Activated CD8-positive, alpha-beta T cell treated with anti-CD3 and anti-CD28 coated beads, Interleukin-2, amount 10 ng/mL, durations not matched to agents 7 days and 5 days (primary cell): ENCODE measurements around the gene CFL1. TPM values are rescaled to one million over a fixed set of nuclear protein-coding genes. Genes with fewer than 3 reads are reported as not detected.

Experiments used
- ATAC-seq: fragments of 150-1000 bp; cut with Tn5 transposase; one replicate; pipeline ENCODE4 v1.10.0; 2021; ENCODE audit warnings: moderate library complexity
- CTCF ChIA-PET: fragments of 350-600 bp; sonication (Branson Sonifier 250); formaldehyde crosslinking; loops from one replicate; lab custom pipeline; 2021; ENCODE audit warnings: antibody characterized with exemption; lab: Charles Lee
- POLR2A ChIA-PET: fragments of 350-600 bp; sonication (Branson Sonifier 250); formaldehyde crosslinking; loops from one replicate; lab custom pipeline; 2021; ENCODE audit warnings: antibody characterized with exemption; lab: Charles Lee
- DNase-seq: peaks from one replicate; pipeline ENCODE4 v3.0.0-alpha.2; 2020
- H3K27ac Mint-ChIP-seq: one replicate; pipeline ENCODE4 v1.8.0; 2021; ENCODE audit warnings: mild to moderate bottlenecking, mixed read lengths
- H3K27me3 Mint-ChIP-seq: one replicate; pipeline ENCODE4 v1.8.0; 2021; ENCODE audit warnings: low read depth, mixed read lengths
- H3K36me3 Mint-ChIP-seq: one replicate; pipeline ENCODE4 v1.8.0; 2021; ENCODE audit warnings: low read depth, mixed read lengths
- H3K4me1 Mint-ChIP-seq: one replicate; pipeline ENCODE4 v1.8.0; 2021; ENCODE audit warnings: low read depth, mixed read lengths
- H3K4me3 Mint-ChIP-seq: one replicate; pipeline ENCODE4 v1.8.0; 2021; ENCODE audit warnings: mild to moderate bottlenecking, mixed read lengths
- H3K9me3 Mint-ChIP-seq: one replicate; pipeline ENCODE4 v1.8.0; 2022; ENCODE audit warnings: mixed read lengths; ENCODE audit not compliant: insufficient read depth
- total RNA-seq, 2 experiments: library from RNA; stranded (reverse); gene quantifications; one replicate each; pipeline ENCODE4 v1.2.3, GENCODE V29; 2021

Gene CFL1
- 1,000 to 10,000 TPM; 2,110 to 2,145 TPM for total RNA-seq

DNA sequence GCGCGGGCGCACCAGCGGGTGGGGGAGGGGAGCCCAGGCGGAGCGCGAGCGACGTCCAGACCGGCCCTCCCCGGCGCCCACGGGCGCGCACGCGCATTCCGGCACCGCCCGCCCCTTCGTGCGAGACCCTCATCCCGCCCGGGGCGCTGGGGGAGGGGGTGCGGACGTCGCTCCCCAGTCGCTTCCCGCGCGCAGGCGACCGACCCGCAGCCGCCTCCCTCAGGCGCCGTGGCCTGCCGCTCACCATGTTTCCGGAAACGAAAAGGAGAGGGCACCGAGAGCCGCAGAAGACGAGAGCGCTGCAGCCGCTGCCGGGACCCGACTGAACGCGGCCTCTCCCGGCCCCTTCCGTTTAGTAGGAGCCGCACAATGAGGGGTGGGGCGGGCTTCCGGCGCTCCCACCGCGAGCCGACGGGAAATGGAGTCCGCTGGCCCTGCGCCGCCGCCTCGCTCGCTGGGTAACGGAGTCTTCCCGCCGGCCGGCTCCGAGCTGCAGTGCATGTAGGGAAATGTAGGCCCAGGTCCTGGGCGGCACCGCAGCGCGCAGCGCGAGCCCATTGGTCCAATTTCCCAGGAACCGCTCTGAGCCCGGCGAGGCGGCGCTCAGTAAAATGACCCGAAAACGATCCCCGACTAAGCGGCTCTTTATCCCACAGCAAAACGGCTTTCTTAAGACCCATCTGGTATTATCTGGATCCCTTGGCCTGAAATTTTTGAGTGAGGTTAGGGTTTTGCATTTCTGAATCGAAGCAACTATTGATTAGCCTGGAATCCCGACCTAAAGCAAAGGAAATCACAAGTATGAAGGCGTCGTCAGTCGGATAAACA, at the start of gene CFL1:
Gene CFL1 (minus strand): TSS at position 328 of the 828 bp plus-strand sequence. CDS start 81 bp downstream, at position 247.
- ChIA-PET POLR2A (interaction anchor here (0.5 to 15.9 kb wide), 17 partner anchors 9 to 303 kb away, joined by 3 to 305 read pairs (median 5); partner anchors contain the start of genes AP5B1, BANF1, CCDC85B and CTSW), CTCF (interaction anchor here (1.0 to 18.4 kb wide), 7 partner anchors 9 to 131 kb away, joined by 3 to 584 read pairs (median 13); partner anchors contain the start of genes CCDC85B, CTSW and FIBP)
- no peaks in the 10 kb centered on the region for H3K9me3 Mint-ChIP-seq
- H3K36me3 Mint-ChIP-seq: peaks cover 69% of the 10 kb centered on the region
- H3K4me1 Mint-ChIP-seq: peaks cover 70% of the 10 kb centered on the region
- H3K4me3 Mint-ChIP-seq: peak within 1 kb of the TSS; percentile 95
- peak within 1 kb of the TSS; percentile 97 for H3K27ac Mint-ChIP-seq
- H3K27me3 Mint-ChIP-seq: no peaks in the 10 kb centered on the region
- peak; percentile 99 for DNase-seq
- ATAC-seq: peak; percentile 64

DNA sequence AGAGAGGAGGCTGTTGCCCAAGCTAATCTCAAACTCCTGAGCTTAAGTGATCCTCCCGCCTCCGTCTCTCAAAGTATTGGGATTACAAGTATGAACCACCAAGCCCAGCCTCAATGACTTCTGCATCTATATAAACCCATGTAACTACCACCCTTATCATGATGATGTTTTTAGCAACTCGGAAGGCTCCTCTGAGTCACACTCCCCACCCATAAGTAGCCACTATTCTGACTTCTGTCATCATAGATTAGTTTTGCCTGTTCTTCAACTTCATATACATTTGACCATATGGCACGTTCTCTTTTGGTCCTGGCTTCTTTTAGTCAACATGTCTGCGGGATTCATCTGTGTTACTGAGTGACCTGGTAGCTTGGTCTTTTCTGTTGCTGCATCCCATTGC, 48.6 kb upstream of the CFL1 start:
- DNase-seq: no peak
- H3K4me1 Mint-ChIP-seq: peaks cover 23% of the 10 kb centered on the region
- CTCF ChIA-PET: interaction anchor here (1.2 to 2.8 kb wide), 5 partner anchors 16 to 127 kb away, joined by 3 to 10 read pairs (median 6); partner anchors contain the start of genes CCDC85B and FIBP
- H3K36me3 Mint-ChIP-seq: no peaks in the 10 kb centered on the region
- ATAC-seq: no peak
- H3K27ac Mint-ChIP-seq: no peak overlapping the region
- no peak overlapping the region for H3K4me3 Mint-ChIP-seq
- H3K27me3 Mint-ChIP-seq: peaks cover 4% of the 10 kb centered on the region
- POLR2A ChIA-PET: interaction anchor here (1.1 kb wide), 1 partner anchor 16 kb away, joined by 3 read pairs; no protein-coding TSS in a partner anchor
- no peaks in the 10 kb centered on the region for H3K9me3 Mint-ChIP-seq

DNA sequence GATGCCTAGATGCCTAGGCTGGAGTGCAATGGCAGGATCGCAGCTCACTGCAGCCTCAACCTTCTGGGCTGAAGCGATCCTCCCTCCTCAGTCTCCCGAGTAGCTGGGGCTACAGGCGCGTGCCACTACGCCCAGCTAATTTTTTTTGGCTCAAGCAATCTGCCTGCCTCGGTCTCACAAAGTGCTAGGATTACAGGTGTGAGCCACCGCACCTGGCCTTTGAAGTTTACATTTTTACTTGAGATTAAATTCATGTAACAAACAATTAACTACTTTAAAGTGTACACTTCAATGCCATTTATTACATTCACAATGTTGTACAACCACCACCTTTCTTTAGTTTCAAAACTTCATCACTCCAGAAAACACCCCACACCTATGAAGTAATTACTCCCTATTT, 45.7 kb upstream of the CFL1 start:
- H3K27ac Mint-ChIP-seq: no peak overlapping the region

DNA sequence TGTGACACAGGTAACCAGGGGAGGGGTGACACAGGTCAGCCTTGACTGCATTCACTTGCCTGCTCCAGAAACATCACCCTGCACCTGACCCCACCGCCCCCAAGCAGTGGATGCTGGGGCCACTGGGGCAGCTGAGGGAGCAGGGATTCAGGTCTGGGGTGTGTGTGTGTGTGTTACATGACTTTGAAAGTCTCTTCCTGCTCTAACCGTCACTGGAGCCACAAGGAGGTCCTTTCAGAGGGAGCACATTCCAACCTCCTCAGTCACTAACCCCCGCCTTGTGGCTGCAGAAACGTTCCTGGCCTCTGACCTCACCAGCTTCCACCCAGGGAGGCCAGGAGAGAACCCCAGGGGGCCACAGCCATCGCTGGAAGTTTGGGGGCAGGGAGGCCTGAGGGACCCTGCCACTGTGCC, 45.1 kb upstream of the CFL1 start:
- H3K4me1 Mint-ChIP-seq: peaks cover 35% of the 10 kb centered on the region
- DNase-seq: no peak
- peak overlapping the region; percentile 46 for H3K27ac Mint-ChIP-seq
- peaks cover 4% of the 10 kb centered on the region for H3K27me3 Mint-ChIP-seq
- ChIA-PET CTCF (interaction anchor here (1.0 to 3.7 kb wide), 2 partner anchors 13 to 19 kb away, joined by 3 to 25 read pairs; partner anchors contain the start of gene CCDC85B), POLR2A (interaction anchor here (1.0 to 6.5 kb wide), 2 partner anchors 12 to 52 kb away, joined by 4 to 64 read pairs; partner anchors contain the start of genes CCDC85B and FIBP)
- no peak overlapping the region for H3K4me3 Mint-ChIP-seq
- ATAC-seq: no peak
- H3K9me3 Mint-ChIP-seq: no peaks in the 10 kb centered on the region
- H3K36me3 Mint-ChIP-seq: no peaks in the 10 kb centered on the region

More for the DNA sequence above, 45.7 kb upstream of the CFL1 start:
- no peak for DNase-seq
- no peaks in the 10 kb centered on the region for H3K9me3 Mint-ChIP-seq
- ChIA-PET CTCF (interaction anchor here (1.0 to 3.7 kb wide), 2 partner anchors 14 to 19 kb away, joined by 3 to 25 read pairs; partner anchors contain the start of gene CCDC85B), POLR2A (interaction anchor here (0.9 to 6.5 kb wide), 2 partner anchors 13 to 30 kb away, joined by 3 to 64 read pairs; partner anchors contain the start of genes CCDC85B and FIBP)
- H3K4me3 Mint-ChIP-seq: no peak overlapping the region
- no peak for ATAC-seq
- H3K27me3 Mint-ChIP-seq: peaks cover 4% of the 10 kb centered on the region
- peaks cover 29% of the 10 kb centered on the region for H3K4me1 Mint-ChIP-seq
- H3K36me3 Mint-ChIP-seq: no peaks in the 10 kb centered on the region

DNA sequence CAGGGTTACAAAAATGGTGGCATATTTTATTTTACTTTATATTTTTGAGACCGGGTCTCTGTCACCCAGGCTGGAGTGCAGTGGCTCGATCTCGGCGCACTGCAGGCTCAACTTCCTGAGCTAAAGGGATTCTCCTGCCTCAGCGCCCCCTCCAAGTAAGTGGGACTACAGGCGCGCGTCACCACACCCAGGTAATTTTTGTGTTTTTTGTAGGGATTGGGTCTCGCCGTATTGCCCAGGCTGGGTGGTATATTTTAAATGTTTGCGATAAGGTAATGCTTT, 42.9 kb upstream of the CFL1 start:
- ChIA-PET CTCF (interaction anchor here (0.5 to 3.7 kb wide), 7 partner anchors 9 to 438 kb away, joined by 3 to 55 read pairs (median 8); partner anchors contain the start of genes CCDC85B, FIBP and MUS81), POLR2A (interaction anchor here (1.4 to 6.5 kb wide), 2 partner anchors 10 to 11 kb away, joined by 3 to 64 read pairs; partner anchors contain the start of genes CCDC85B and FIBP)
- DNase-seq (no peak), ATAC-seq (no peak)
- peaks cover 4% of the 10 kb centered on the region for H3K36me3 Mint-ChIP-seq
- peak overlapping the region; percentile 65 for H3K27ac Mint-ChIP-seq
- H3K27me3 Mint-ChIP-seq: no peaks in the 10 kb centered on the region
- H3K4me3 Mint-ChIP-seq: peak overlapping the region; percentile 45
- no peaks in the 10 kb centered on the region for H3K9me3 Mint-ChIP-seq
- peaks cover 53% of the 10 kb centered on the region for H3K4me1 Mint-ChIP-seq

DNA sequence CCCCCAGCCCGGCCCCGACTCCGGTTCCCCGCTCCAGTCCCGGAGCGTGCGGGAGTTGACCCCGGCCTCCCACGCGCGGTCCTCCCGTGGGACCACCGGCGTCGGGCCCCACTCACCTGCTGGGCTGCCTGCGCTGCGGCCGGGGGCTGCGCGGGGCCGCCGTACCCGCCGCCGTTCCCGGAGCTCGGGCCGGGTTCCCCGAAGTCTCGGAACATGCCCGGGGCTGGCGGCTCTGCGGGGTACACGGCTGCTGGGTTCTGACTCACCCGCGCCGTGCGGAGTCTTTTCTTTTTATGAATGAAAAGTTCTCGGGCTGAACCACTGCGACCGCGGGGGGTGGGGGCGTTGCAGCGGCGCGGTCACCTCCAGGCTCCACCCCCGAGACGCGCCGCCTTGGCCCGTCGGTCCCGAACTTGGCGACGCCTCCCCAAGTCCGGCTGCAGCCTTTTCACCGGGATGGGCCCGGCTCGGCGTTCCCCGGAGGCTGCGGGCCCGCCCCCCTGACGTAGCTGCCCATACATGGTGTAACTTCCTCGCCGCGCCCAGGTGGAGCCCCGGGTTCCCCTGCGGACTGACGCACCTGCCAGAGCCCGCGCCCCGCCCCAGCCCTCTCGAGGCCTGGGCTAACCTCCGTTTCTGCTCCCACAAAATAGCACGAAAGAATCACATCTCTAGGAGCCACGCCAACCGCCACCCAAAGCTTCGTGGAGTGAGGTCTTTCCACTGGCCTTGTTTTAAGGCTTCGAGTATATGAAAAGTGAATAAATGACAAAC, 42.3 kb upstream of the CFL1 start, which contains the start of gene FOSL1:
Gene FOSL1 (minus strand): TSS at position 264 of the 774 bp plus-strand sequence. CDS start 49 bp downstream, at position 215.
- POLR2A ChIA-PET: interaction anchor here (1.2 to 6.5 kb wide), 4 partner anchors 9 to 53 kb away, joined by 3 to 64 read pairs (median 8); partner anchors contain the start of genes CCDC85B and FIBP
- Mint-ChIP-seq H3K4me1 (peaks cover 59% of the 10 kb centered on the region), H3K9me3 (no peaks in the 10 kb centered on the region), H3K27me3 (no peaks in the 10 kb centered on the region), H3K36me3 (peaks cover 5% of the 10 kb centered on the region), H3K4me3 (peak within 1 kb of the TSS; percentile 66), H3K27ac (peak within 1 kb of the TSS; percentile 71)
- ATAC-seq: peak; percentile 88
- peak; percentile 94 for DNase-seq
- CTCF ChIA-PET: interaction anchor here (0.5 to 3.7 kb wide), 7 partner anchors 10 to 438 kb away, joined by 3 to 55 read pairs (median 8); partner anchors contain the start of genes CCDC85B, FIBP and MUS81

DNA sequence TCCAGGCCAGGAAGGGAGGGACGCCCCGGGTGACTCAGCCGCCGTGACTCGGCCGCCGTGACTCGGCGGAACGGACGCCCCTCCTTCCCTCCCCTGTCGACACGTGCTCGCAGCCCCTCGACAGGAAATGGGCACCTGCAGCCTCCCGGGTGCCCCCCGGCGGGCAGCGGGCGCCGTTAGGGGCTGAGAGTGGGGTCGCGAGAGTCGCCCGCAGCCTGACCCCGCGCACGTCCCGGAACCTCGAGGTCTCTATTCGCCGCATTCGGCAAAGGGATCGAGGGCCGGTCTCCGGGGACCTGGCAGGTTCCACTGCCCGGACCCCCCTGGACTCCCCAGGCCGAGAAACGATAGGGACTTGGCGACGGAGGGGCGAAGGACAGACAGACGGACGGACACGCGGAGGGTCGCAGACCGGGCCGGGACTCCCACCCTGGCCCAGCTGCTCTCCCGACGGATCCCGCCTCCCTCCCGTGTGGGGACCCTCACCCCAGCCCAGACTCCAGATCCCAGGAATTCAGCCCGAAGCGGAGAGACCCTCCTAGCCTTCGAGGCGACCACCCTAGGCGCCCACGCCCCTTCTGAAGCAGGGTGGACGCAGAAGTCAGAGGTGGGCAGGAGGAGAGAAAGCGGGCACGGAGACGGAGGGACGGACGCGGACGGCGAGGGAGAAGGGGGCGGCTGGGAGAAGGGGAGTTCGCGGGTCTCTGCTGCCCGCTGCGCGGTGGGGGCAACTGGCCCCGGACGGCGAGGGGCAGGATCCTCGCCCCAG, 41.6 kb upstream of the CFL1 start:
- Mint-ChIP-seq H3K9me3 (no peaks in the 10 kb centered on the region), H3K4me1 (peaks cover 62% of the 10 kb centered on the region), H3K27me3 (no peaks in the 10 kb centered on the region), H3K36me3 (peaks cover 8% of the 10 kb centered on the region), H3K27ac (peak overlapping the region; percentile 71), H3K4me3 (peak overlapping the region; percentile 66)
- CTCF ChIA-PET: interaction anchor here (1.3 to 4.2 kb wide), 6 partner anchors 10 to 40 kb away, joined by 3 to 55 read pairs (median 22); partner anchors contain the start of genes CCDC85B and FIBP
- POLR2A ChIA-PET: interaction anchor here (1.2 to 6.5 kb wide), 3 partner anchors 9 to 54 kb away, joined by 3 to 64 read pairs (median 14); partner anchors contain the start of genes CCDC85B and FIBP
- DNase-seq: peak; percentile 76
- peak; percentile 27 for ATAC-seq

DNA sequence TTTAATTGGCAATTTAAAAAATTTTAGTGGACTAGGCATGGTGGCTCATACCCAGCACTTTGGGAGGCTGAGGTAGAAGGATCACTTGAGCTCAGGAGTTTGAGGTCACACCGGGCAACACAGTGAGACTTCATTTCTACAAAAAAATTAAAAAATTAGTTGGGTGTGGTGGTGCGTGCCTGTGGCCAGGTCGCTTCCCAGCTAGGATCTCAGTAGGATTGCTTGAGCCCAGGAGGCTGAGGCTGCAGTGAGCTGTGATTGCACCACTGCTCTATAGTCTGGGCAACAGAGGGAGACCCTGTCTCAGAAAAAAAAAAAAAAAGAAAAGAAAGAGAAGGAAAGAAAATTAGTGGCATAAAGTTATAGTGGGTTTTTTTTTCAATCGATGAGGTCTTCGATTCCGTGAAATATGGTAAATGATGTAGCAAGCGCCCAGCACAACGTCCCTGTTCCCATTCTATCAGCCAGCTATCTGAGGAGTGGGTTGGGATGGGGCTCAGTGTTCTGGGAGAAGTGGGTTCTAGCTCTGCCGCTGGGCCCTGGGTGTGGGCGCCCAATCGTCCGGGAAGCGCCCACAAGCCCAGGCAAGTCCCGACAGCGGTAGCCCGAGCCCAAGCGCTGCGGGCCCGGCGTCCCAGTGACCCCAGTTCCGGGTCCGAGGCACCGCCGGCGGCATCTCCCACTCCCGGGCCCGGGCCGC, 40.8 kb upstream of the CFL1 start:
- Mint-ChIP-seq H3K4me3 (peak overlapping the region; percentile 78), H3K9me3 (no peaks in the 10 kb centered on the region), H3K36me3 (peaks cover 9% of the 10 kb centered on the region), H3K4me1 (peaks cover 68% of the 10 kb centered on the region), H3K27me3 (no peaks in the 10 kb centered on the region), H3K27ac (peak overlapping the region; percentile 79)
- no peak for DNase-seq
- ChIA-PET POLR2A (interaction anchor here (0.6 to 6.5 kb wide), 6 partner anchors 8 to 326 kb away, joined by 3 to 64 read pairs (median 4); partner anchors contain the start of genes CCDC85B, FAM89B and FIBP), CTCF (interaction anchor here (1.6 to 4.2 kb wide), 4 partner anchors 9 to 39 kb away, joined by 6 to 47 read pairs (median 22); partner anchors contain the start of genes CCDC85B and FIBP)
- no peak for ATAC-seq

DNA sequence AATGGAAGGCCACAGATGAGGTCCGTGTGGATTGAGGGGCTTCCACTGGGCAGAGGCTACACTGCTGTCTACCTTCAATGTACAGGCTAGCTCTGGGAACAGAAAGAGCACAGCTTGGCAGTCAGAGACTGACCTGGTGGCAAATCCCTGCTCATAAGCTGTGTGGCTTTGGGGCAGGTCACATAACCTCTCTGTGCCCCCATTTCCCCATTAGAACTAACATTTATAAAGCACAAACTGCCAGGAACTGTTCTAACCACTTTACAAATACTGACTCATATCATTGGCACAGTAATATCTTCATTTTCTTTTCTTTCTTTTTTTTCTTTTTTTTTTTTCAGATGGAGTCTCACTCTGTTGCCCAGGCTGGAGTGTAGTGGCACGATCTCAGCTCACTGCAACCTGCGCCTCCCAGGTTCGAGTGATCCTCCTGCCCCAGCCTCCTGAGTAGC, 39.1 kb upstream of the CFL1 start:
- Mint-ChIP-seq H3K9me3 (no peaks in the 10 kb centered on the region), H3K27me3 (no peaks in the 10 kb centered on the region), H3K4me3 (no peak overlapping the region), H3K27ac (no peak overlapping the region), H3K36me3 (peaks cover 17% of the 10 kb centered on the region), H3K4me1 (peaks cover 74% of the 10 kb centered on the region)
- POLR2A ChIA-PET: interaction anchor here (0.7 to 1.2 kb wide), 4 partner anchors 8 to 35 kb away, joined by 3 to 4 read pairs (median 4); no protein-coding TSS in a partner anchor
- DNase-seq (no peak), ATAC-seq (no peak)
- CTCF ChIA-PET: interaction anchor here (0.8 to 4.2 kb wide), 6 partner anchors 7 to 238 kb away, joined by 3 to 47 read pairs (median 8); partner anchors contain the start of genes CCDC85B, FIBP and MUS81
